GM19438 (cell line): ENCODE results near the gene DTHD1.
A peak's percentile ranks its signal among the peaks of the same experiment; 100 is the strongest.

Experiments used
- ATAC-seq: cut with Tn5 transposase; IDR thresholded peaks from one replicate; pipeline ENCODE4 v1.9.1; 2021; ENCODE audit warnings: low read depth; ENCODE audit not compliant: unreplicated experiment

DTHD1 gene

GRCh38 chr4:36281384-36282106, at the start of gene DTHD1:
Gene DTHD1 (plus strand): TSS chr4:36281616. CDS start chr4:36281759, 143 bp downstream.
- no peak for ATAC-seq

- ATAC-seq, result no peak
Observed at GRCh38 chr4:36233567-36234266, 47.7 kb upstream of the DTHD1 start.

- no peak for ATAC-seq
Observed at GRCh38 chr4:36235306-36235705, 46.1 kb upstream of the DTHD1 start.

GRCh38 chr4:36236159-36236558, 45.3 kb upstream of the DTHD1 start:
- no peak for ATAC-seq

GRCh38 chr4:36237366-36238313, 43.8 kb upstream of the DTHD1 start:
- no peak for ATAC-seq

GRCh38 chr4:36241771-36242170, 39.6 kb upstream of the DTHD1 start:
- ATAC-seq, result peak; percentile 51

GRCh38 chr4:36242629-36243354, 38.6 kb upstream of the DTHD1 start:
- ATAC-seq, result no peak

GRCh38 chr4:36243355-36244256, 37.8 kb upstream of the DTHD1 start:
- ATAC-seq, result peak; percentile 28

- peak; percentile 52 for ATAC-seq
Observed at GRCh38 chr4:36244257-36245082, 36.9 kb upstream of the DTHD1 start, which contains the start of gene ARAP2. Gene ARAP2 (minus strand): TSS chr4:36244514. CDS start chr4:36229486, 15,028 bp downstream.

- ATAC-seq, result no peak
Observed at GRCh38 chr4:36249610-36250009, 31.8 kb upstream of the DTHD1 start.

- no peak for ATAC-seq
Observed at GRCh38 chr4:36251983-36252382, 29.4 kb upstream of the DTHD1 start.

GRCh38 chr4:36254371-36254770, 27.0 kb upstream of the DTHD1 start:
- no peak for ATAC-seq

GRCh38 chr4:36255577-36255976, 25.8 kb upstream of the DTHD1 start:
- peak; percentile 87 for ATAC-seq

GRCh38 chr4:36256398-36256891, 25.0 kb upstream of the DTHD1 start:
- peak; percentile 52 for ATAC-seq

GRCh38 chr4:36260731-36261130, 20.7 kb upstream of the DTHD1 start:
- no peak for ATAC-seq

GRCh38 chr4:36264207-36264826, 17.1 kb upstream of the DTHD1 start:
- ATAC-seq, result no peak

- ATAC-seq, result no peak
Observed at GRCh38 chr4:36267486-36268268, 13.7 kb upstream of the DTHD1 start.
